H1 (cell line): ENCODE measurements around the gene NEK2. TPM values are rescaled to one million over a fixed set of nuclear protein-coding genes. Genes with fewer than 3 reads are reported as not detected.

Experiments used
- BACH1 ChIP-seq: IDR thresholded peaks from 2 replicates; pipeline ENCODE4 v1.6.1; 2012; ENCODE audit warnings: low read length, improper control_type of control experiment
- CHD2 ChIP-seq: IDR thresholded peaks from 2 replicates; pipeline ENCODE4 v1.6.1; 2012; ENCODE audit warnings: low read length, improper control_type of control experiment
- EZH2 ChIP-seq: fragments of 200-600 bp; sonication (generic); IDR thresholded peaks from 2 replicates; pipeline ENCODE4 v1.7.1; 2012; ENCODE audit warnings: low read depth, mild to moderate bottlenecking, moderate library complexity, low read length, inconsistent platforms; ENCODE audit not compliant: severe bottlenecking
- SIRT6 ChIP-seq: IDR thresholded peaks from one replicate; pipeline ENCODE4 v1.7.1; 2012; ENCODE audit warnings: low read length, inconsistent platforms
- polyA plus RNA-seq, 7 experiments: library from polyadenylated mRNA; depleted of rRNA in 3 of 7; stranded (reverse) in 5 of 7; unstranded in 2 of 7; fragments of >200 nt in 5 of 7; fragments of 200-250 nt in 2 of 7; gene quantifications; 1 replicate in 5 of 7; 2 replicates in 1 of 7; 4 replicates in 1 of 7; pipeline versions ENCODE4 v1.2.1 to v1.2.3, GENCODE V29; 2011 to 2013; ENCODE audit warnings: missing spikeins in 2 of 7, mixed read lengths in 2 of 7
- total RNA-seq: library from RNA; stranded (reverse); fragmentation: NEBNext Ultra II Directional; extraction: Animal tissue kit (Norgen Biotek cat#: 25700); gene quantifications from 2 replicates; pipeline ENCODE4 v1.2.1, GENCODE V29; 2021
- TF ChIP-seq, protein P1 (sequence below), 3 experiments: IDR thresholded peaks; 1 replicate in 2 of 3; 2 replicates in 1 of 3; pipeline versions ENCODE4 v1.5.1 to v1.6.1; 2011; ENCODE audit warnings: low read length in 3 of 3, mild to moderate bottlenecking in 3 of 3, inconsistent platforms in 2 of 3, low read depth in 1 of 3, moderate library complexity in 1 of 3; ENCODE audit not compliant: insufficient read depth in 1 of 3; ENCODE audit errors: control extremely low read depth in 1 of 3

NEK2 gene
- total and polyA plus RNA-seq, 2 of the 8 experiments (the other 6 are each of a cell fraction or from before 2014, with no cell fraction given): 8.4 to 22.9 TPM

DNA sequence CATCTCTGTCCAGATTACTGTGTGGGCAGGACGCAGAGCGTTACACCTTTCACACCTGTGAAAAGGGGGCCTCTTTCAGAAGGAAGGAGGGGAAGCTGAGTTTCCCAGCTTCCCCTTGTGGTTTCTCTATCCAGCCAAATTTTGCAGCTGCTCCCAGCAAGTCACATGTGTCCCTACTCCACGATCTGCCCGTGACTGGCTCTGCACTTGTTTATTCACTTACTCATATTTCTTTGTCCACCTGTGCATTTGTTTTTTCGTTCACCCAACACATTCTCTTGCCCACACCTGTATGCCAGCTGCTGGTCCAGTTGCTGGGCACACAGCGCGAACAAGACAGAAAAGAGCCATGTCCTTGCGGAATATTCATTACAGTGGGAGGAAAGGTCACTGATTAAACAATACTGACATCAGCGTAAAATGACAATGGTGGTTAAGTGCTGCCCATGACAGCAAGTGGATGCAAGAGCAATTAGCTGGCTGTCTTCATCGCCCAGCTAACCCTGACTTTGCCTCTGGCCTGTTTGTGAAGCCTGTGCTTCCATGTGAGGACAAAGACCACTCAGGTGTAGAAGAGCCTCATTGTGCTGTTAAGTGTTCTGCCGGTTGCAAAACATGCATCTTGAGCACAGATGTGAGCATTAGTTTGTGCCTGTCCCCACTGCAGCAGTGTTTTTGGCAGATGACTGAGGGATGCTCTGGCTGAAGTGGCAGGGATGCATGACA, 28.6 kb upstream of the NEK2 start (continued):
- TF ChIP-seq, protein P1, sequence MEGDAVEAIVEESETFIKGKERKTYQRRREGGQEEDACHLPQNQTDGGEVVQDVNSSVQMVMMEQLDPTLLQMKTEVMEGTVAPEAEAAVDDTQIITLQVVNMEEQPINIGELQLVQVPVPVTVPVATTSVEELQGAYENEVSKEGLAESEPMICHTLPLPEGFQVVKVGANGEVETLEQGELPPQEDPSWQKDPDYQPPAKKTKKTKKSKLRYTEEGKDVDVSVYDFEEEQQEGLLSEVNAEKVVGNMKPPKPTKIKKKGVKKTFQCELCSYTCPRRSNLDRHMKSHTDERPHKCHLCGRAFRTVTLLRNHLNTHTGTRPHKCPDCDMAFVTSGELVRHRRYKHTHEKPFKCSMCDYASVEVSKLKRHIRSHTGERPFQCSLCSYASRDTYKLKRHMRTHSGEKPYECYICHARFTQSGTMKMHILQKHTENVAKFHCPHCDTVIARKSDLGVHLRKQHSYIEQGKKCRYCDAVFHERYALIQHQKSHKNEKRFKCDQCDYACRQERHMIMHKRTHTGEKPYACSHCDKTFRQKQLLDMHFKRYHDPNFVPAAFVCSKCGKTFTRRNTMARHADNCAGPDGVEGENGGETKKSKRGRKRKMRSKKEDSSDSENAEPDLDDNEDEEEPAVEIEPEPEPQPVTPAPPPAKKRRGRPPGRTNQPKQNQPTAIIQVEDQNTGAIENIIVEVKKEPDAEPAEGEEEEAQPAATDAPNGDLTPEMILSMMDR (IDR thresholded peaks at IDR 0.05; ENCODE audit: control extremely low read depth in 1 of 3, insufficient read depth in 1 of 3, low read depth in 1 of 3, low read length in 3 of 3): no peak
- TF ChIP-seq BACH1 (no peak), SIRT6 (no peak), CHD2 (no peak), EZH2 (no peak)
- TF ChIP-seq, all 59 proteins: peak for 0
